ENCODE data around the gene FAF2.

- no peak for TF ChIP-seq POLR2A (IDR thresholded peaks at IDR 0.05; ENCODE audit: low read depth, low read length)
- no peak for TF ChIP-seq CTCF (IDR thresholded peaks at IDR 0.05; ENCODE audit: extremely low read depth in 1 of 2, insufficient read depth in 1 of 2, low read depth in 1 of 2, low read length in 2 of 2)
- TF ChIP-seq POLR2AphosphoS5 (IDR thresholded peaks at IDR 0.05; ENCODE audit: insufficient read depth, low read depth, low read length), result no peak
- no peak for TF ChIP-seq JUN (IDR thresholded peaks at IDR 0.05; ENCODE audit: borderline replicate concordance, insufficient read depth, insufficient read length, low read depth)
Observed at GRCh38 chr5:176499273-176499672, 51.1 kb downstream of the FAF2 start.

Measured in endothelial cell of umbilical vein (primary cell).